CD4-positive, alpha-beta T cell treated with Interleukin-4 for 1 hour (primary cell): ENCODE measurements around the gene PPP6R2.

Source experiments
- DNase-seq, 2 donors: peaks; one replicate each; pipeline ENCODE4 v3.0.0-alpha.2; 2020 to 2022

The PPP6R2 gene

GRCh38 chr22:50447576-50448551, 104.7 kb downstream of the PPP6R2 start:
- DNase-seq, result no peak

- no peak for DNase-seq
Observed at GRCh38 chr22:50452649-50453048, 109.5 kb downstream of the PPP6R2 start.

GRCh38 chr22:50454556-50455075, 111.5 kb downstream of the PPP6R2 start:
- no peak for DNase-seq

- no peak for DNase-seq
Observed at GRCh38 chr22:50455201-50455600, 112.1 kb downstream of the PPP6R2 start.

GRCh38 chr22:50456026-50456425, 112.9 kb downstream of the PPP6R2 start:
- no peak for DNase-seq

GRCh38 chr22:50456466-50457234, 113.5 kb downstream of the PPP6R2 start:
- DNase-seq, result no peak

- no peak for DNase-seq
Observed at GRCh38 chr22:50459016-50459415, 115.9 kb downstream of the PPP6R2 start.

- DNase-seq, result no peak
Observed at GRCh38 chr22:50459496-50460140, 116.5 kb downstream of the PPP6R2 start.

- DNase-seq, result no peak
Observed at GRCh38 chr22:50460938-50461337, 117.8 kb downstream of the PPP6R2 start.

GRCh38 chr22:50461536-50461935, 118.4 kb downstream of the PPP6R2 start:
- DNase-seq, result no peak

- no peak for DNase-seq
Observed at GRCh38 chr22:50461979-50462540, 118.9 kb downstream of the PPP6R2 start.

- no peak for DNase-seq
Observed at GRCh38 chr22:50463188-50463900, 120.2 kb downstream of the PPP6R2 start.

- DNase-seq, result no peak
Observed at GRCh38 chr22:50464451-50464850, 121.3 kb downstream of the PPP6R2 start.

GRCh38 chr22:50465066-50465930, 122.2 kb downstream of the PPP6R2 start:
- DNase-seq, result no peak

GRCh38 chr22:50467341-50467740, 124.2 kb downstream of the PPP6R2 start:
- DNase-seq, result no peak

- DNase-seq, result no peak
Observed at GRCh38 chr22:50467773-50468440, 124.8 kb downstream of the PPP6R2 start.

- no peak for DNase-seq
Observed at GRCh38 chr22:50468626-50469025, 125.5 kb downstream of the PPP6R2 start.

- DNase-seq, result peak; percentile 97 to 98
Observed at GRCh38 chr22:50469377-50470305, 126.5 kb downstream of the PPP6R2 start.

- DNase-seq, result peak in 1 of 2 donors; percentile 21
Observed at GRCh38 chr22:50470491-50470890, 127.4 kb downstream of the PPP6R2 start.
